ENCODE results near the gene PLPP1. TPM values are rescaled to one million over a fixed set of nuclear protein-coding genes. Genes with fewer than 3 reads are reported as not detected.

The PLPP1 gene
- total RNA-seq, 1 experiment from 2014 or later = 10.5 TPM

DNA sequence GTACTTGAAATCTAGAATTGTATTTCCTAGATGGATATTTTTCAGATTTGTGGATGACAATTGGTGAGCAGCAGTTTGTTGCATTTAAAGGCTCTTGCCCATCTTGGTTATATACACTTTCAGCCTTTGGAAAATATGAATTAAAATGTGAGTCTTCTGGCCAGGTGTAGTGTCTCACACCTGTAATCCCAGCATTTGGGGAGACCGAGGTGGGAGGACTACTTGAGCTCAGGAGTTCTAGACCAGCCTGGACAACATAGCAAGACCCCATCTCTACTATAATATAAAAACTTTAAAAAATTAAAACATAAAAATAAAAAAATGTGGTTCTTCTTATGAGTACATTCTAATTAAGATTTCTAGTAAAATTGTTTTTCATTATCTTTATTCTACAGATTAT is 125.0 kb downstream of the PLPP1 start:
- RAD21 ChIA-PET (ENCODE audit: low non-redundant PET in 1 of 2, low total read pairs in 2 of 2, uncharacterized antibody in 2 of 2, unreplicated experiment in 2 of 2) = no interaction called here
- no peaks in the 10 kb centered on the region for H3K27me3 ChIP-seq (ENCODE audit: insufficient read depth, low read length)
- H3K9ac ChIP-seq (ENCODE audit: low read length) = no peak overlapping the region
- H4K20me1 ChIP-seq (ENCODE audit: insufficient read depth) = no peaks in the 10 kb centered on the region
- H3K79me2 ChIP-seq (ENCODE audit: insufficient read depth, low read length) = no peaks in the 10 kb centered on the region; the same call in none of the 2 replicates
- ATAC-seq (no peak), DNase-seq (ENCODE audit: low read depth, low spot score) (no peak)
- H3K9me3 ChIP-seq (ENCODE audit: control insufficient read depth in 1 of 2, insufficient read depth in 1 of 2, low read depth in 1 of 2, low read length in 2 of 2) = no peaks in the 10 kb centered on the region
- H3K4me3 ChIP-seq (replicated peaks in 1 of 2; ENCODE audit: low read depth in 1 of 2, low read length in 2 of 2) = no peak overlapping the region
- H3K4me1 ChIP-seq (ENCODE audit: control insufficient read depth in 1 of 2, insufficient read depth in 2 of 2, low read length in 2 of 2) = no peaks in the 10 kb centered on the region
- peaks cover 18 to 19% of the 10 kb centered on the region in 2 experiments for H3K36me3 ChIP-seq (ENCODE audit: control insufficient read depth in 1 of 2, insufficient read depth in 2 of 2, low read length in 2 of 2)
- H3K9me2 ChIP-seq (ENCODE audit: insufficient read depth) = no peaks in the 10 kb centered on the region
- H3K4me2 ChIP-seq (ENCODE audit: low read length) = no peak overlapping the region
- no TSS peak for BruUV-seq (replicated peaks)
- TF ChIP-seq, protein P1, sequence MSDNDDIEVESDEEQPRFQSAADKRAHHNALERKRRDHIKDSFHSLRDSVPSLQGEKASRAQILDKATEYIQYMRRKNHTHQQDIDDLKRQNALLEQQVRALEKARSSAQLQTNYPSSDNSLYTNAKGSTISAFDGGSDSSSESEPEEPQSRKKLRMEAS (IDR thresholded peaks at IDR 0.05) = no peak
- TF ChIP-seq JUND (IDR thresholded peaks at IDR 0.05) (no peak), SP1 (IDR thresholded peaks at IDR 0.05; ENCODE audit: low read depth) (no peak), ZNF274 (IDR thresholded peaks at IDR 0.05; ENCODE audit: low read depth, low read length) (no peak), FOSL1 (IDR thresholded peaks at IDR 0.05; ENCODE audit: low read depth) (no peak), POLR2A (IDR thresholded peaks at IDR 0.05; ENCODE audit: borderline replicate concordance, extremely low read depth, insufficient read depth, insufficient read length) (no peak), ELF1 (IDR thresholded peaks at IDR 0.05; ENCODE audit: borderline replicate concordance, low read depth) (no peak), TCF7L2 (IDR thresholded peaks at IDR 0.05; ENCODE audit: borderline replicate concordance, extremely low read depth, insufficient read depth, insufficient read length) (no peak), EZH2 (IDR thresholded peaks at IDR 0.05) (no peak), ZFX (IDR thresholded peaks at IDR 0.05) (no peak), EGR1 (IDR thresholded peaks at IDR 0.05; ENCODE audit: low read depth) (no peak)
- intact Hi-C loops (cut with micrococcal nuclease) = no loop called here
- POLR2A ChIA-PET = no interaction called here
- no peak overlapping the region for H2AFZ ChIP-seq (ENCODE audit: low read depth, low read length, poor library complexity, severe bottlenecking)
- H3K27ac ChIP-seq (ENCODE audit: low read depth, low read length) = no peak overlapping the region
- CTCF ChIA-PET = interaction anchor here (0.9 kb wide), 1 partner anchor 282 kb away, joined by 3 read pairs; no protein-coding TSS in a partner anchor

DNA sequence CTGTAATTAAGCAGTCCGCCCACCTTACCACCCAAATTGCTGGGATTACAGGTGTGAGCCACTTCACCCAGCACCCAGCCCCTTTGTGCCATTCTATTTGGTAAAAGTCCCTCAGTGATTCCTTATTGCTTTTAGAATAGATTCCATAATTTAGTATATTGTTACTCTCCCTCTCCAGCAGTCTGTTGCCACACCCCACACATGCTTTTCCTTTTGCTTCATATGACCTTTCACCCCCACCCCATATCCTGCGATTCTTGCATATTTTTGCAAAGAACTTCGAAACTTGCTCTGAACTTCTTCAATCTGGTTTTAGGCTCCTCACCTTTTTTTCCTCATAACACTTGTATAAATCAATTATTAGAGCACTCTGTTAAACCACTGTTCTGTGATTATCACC is 126.8 kb downstream of the PLPP1 start:
- Histone ChIP-seq H3K9me3 (ENCODE audit: control insufficient read depth in 1 of 2, insufficient read depth in 1 of 2, low read depth in 1 of 2, low read length in 2 of 2) (no peaks in the 10 kb centered on the region), H3K4me3 (replicated peaks in 1 of 2; ENCODE audit: low read depth in 1 of 2, low read length in 2 of 2) (no peak overlapping the region), H4K20me1 (ENCODE audit: insufficient read depth) (no peaks in the 10 kb centered on the region), H3K27ac (ENCODE audit: low read depth, low read length) (no peak overlapping the region), H2AFZ (ENCODE audit: low read depth, low read length, poor library complexity, severe bottlenecking) (no peak overlapping the region), H3K36me3 (ENCODE audit: control insufficient read depth in 1 of 2, insufficient read depth in 2 of 2, low read length in 2 of 2) (peaks cover 20 to 23% of the 10 kb centered on the region in 2 experiments), H3K4me1 (ENCODE audit: control insufficient read depth in 1 of 2, insufficient read depth in 2 of 2, low read length in 2 of 2) (no peaks in the 10 kb centered on the region), H3K79me2 (ENCODE audit: insufficient read depth, low read length) (no peaks in the 10 kb centered on the region; the same call in none of the 2 replicates), H3K27me3 (ENCODE audit: insufficient read depth, low read length) (no peaks in the 10 kb centered on the region), H3K9me2 (ENCODE audit: insufficient read depth) (no peaks in the 10 kb centered on the region), H3K4me2 (ENCODE audit: low read length) (no peak overlapping the region), H3K9ac (ENCODE audit: low read length) (no peak overlapping the region)
- ChIA-PET CTCF (interaction anchor here (1.5 kb wide), 1 partner anchor 284 kb away, joined by 6 read pairs; no protein-coding TSS in a partner anchor), POLR2A (no interaction called here), RAD21 (ENCODE audit: low non-redundant PET in 1 of 2, low total read pairs in 2 of 2, uncharacterized antibody in 2 of 2, unreplicated experiment in 2 of 2) (interaction anchor here in 1 of 2 experiments (1.1 kb wide), 1 partner anchor 236 kb away, joined by 4 read pairs; no protein-coding TSS in a partner anchor)
- intact Hi-C loops (cut with micrococcal nuclease) = loop anchor here (1.0 kb wide), 1 partner anchor 284 kb away; no protein-coding TSS in a partner anchor
- DNase-seq (ENCODE audit: low read depth, low spot score) (no peak), ATAC-seq (no peak)
- TF ChIP-seq SP1 (IDR thresholded peaks at IDR 0.05; ENCODE audit: low read depth) = no peak
- no TSS peak for BruUV-seq (replicated peaks)

All from HCT116 (cell line).